ENCODE results near the gene SH3PXD2B.
"Not testable (repeated sequence)": the region's sequence is repeated elsewhere in the genome, so short reads cannot be mapped to it uniquely, and the experiment has no call there.

SH3PXD2B gene

DNA sequence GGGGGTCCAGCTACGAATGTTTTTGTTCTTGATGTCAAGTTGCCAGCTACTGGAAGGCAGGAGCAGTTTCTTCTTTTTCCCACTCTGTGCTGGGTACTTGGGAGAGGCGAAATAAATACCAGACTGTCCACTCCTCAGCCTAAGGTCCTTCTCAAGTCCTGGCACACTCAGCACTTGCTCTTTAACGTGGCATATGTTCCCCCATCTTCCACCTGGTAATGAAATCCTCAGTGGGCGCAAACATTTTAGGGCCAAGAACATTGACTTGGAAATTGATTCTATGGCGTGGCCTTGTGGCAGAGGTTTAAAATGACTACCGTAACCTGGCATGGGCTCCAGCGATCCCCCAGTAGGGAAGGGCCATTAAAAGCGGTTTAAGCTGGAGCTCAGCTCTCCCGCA is 119.7 kb downstream of the SH3PXD2B start:
- Histone ChIP-seq H3K27me3 (ENCODE audit: insufficient read depth, low read length) (peaks cover 23% of the 10 kb centered on the region; the same call in 1 of the 2 replicates), H4K20me1 (ENCODE audit: insufficient read depth, low read length) (no peaks in the 10 kb centered on the region), H3K9ac (ENCODE audit: low read length) (no peak overlapping the region), H3K4me1 (ENCODE audit: insufficient read depth, low read length, severe bottlenecking) (no peaks in the 10 kb centered on the region), H3K79me2 (ENCODE audit: insufficient read depth, low read length) (no peaks in the 10 kb centered on the region), H3K36me3 (ENCODE audit: insufficient read depth, low read length) (no peaks in the 10 kb centered on the region), H3K4me3 (ENCODE audit: low read depth, low read length, poor library complexity, severe bottlenecking) (no peak overlapping the region), H3K27ac (ENCODE audit: low read depth, low read length, poor library complexity, severe bottlenecking) (no peak overlapping the region), H3F3A (ENCODE audit: insufficient read depth, low read length) (no peaks in the 10 kb centered on the region), H3K9me3 (ENCODE audit: low read length) (no peaks in the 10 kb centered on the region), H2AFZ (ENCODE audit: low read length) (no peak overlapping the region), H3K4me2 (ENCODE audit: low read length) (no peak overlapping the region; the same call in 1 of the 2 replicates), H3K9me2 (ENCODE audit: low read depth, low read length) (no peaks in the 10 kb centered on the region)
- TF ChIP-seq EZH2 (IDR thresholded peaks at IDR 0.05; ENCODE audit: borderline replicate concordance, low read length) (no peak), CTCF (IDR thresholded peaks at IDR 0.05; ENCODE audit: low read length) (no peak)

- no peaks in the 10 kb centered on the region for H3K79me2 ChIP-seq (ENCODE audit: insufficient read depth, low read length)
- TF ChIP-seq CTCF (IDR thresholded peaks at IDR 0.05; ENCODE audit: low read length) (peak; percentile 42), EZH2 (IDR thresholded peaks at IDR 0.05; ENCODE audit: borderline replicate concordance, low read length) (no peak)
- H2AFZ ChIP-seq (ENCODE audit: low read length), result no peak overlapping the region
Observed at GRCh38 chr5:172334196-172334595, 120.1 kb downstream of the SH3PXD2B start.

DNA sequence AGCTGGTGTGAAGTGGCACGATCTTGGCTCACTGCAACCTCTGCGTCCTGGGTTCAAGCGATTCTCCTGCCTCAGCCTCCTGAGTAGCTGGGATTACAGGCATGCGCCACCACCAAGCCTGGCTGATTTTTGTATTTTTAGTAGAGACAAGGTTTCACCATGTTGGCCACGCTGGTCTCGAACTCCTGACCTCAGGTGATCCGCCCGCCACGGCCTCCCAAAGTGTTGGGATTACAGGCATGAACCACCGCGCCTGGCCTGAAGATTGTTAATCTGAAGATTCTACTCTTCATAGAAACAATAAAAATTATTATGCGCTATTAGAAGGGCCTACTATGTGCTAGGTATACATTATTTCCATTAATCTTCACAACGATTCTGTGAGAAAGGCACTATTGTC is 127.4 kb downstream of the SH3PXD2B start:
- H3K4me1 ChIP-seq (ENCODE audit: insufficient read depth, low read length, severe bottlenecking); H3K27me3 ChIP-seq (ENCODE audit: insufficient read depth, low read length); H3F3A ChIP-seq (ENCODE audit: insufficient read depth, low read length); H3K79me2 ChIP-seq (ENCODE audit: insufficient read depth, low read length); H3K4me3 ChIP-seq (ENCODE audit: low read depth, low read length, poor library complexity, severe bottlenecking); H2AFZ ChIP-seq (ENCODE audit: low read length); H3K9me3 ChIP-seq (ENCODE audit: low read length); H3K9ac ChIP-seq (ENCODE audit: low read length); H4K20me1 ChIP-seq (ENCODE audit: insufficient read depth, low read length); H3K9me2 ChIP-seq (ENCODE audit: low read depth, low read length); H3K27ac ChIP-seq (ENCODE audit: low read depth, low read length, poor library complexity, severe bottlenecking); H3K36me3 ChIP-seq (ENCODE audit: insufficient read depth, low read length); H3K4me2 ChIP-seq (ENCODE audit: low read length): not testable (repeated sequence)

More at GRCh38 chr5:172334196-172334595, 120.1 kb downstream of the SH3PXD2B start:
- Histone ChIP-seq H3K4me2 (ENCODE audit: low read length) (no peak overlapping the region; the same call in 1 of the 2 replicates), H3K4me3 (ENCODE audit: low read depth, low read length, poor library complexity, severe bottlenecking) (no peak overlapping the region), H3K27ac (ENCODE audit: low read depth, low read length, poor library complexity, severe bottlenecking) (no peak overlapping the region), H3K9ac (ENCODE audit: low read length) (no peak overlapping the region), H3K36me3 (ENCODE audit: insufficient read depth, low read length) (no peaks in the 10 kb centered on the region), H3K4me1 (ENCODE audit: insufficient read depth, low read length, severe bottlenecking) (no peaks in the 10 kb centered on the region), H3K9me2 (ENCODE audit: low read depth, low read length) (no peaks in the 10 kb centered on the region), H3K9me3 (ENCODE audit: low read length) (no peaks in the 10 kb centered on the region), H3K27me3 (ENCODE audit: insufficient read depth, low read length) (peaks cover 21% of the 10 kb centered on the region; the same call in 1 of the 2 replicates), H4K20me1 (ENCODE audit: insufficient read depth, low read length) (no peaks in the 10 kb centered on the region), H3F3A (ENCODE audit: insufficient read depth, low read length) (no peaks in the 10 kb centered on the region)

GRCh38 chr5:172325452-172325851 is 128.9 kb downstream of the SH3PXD2B start:
- H3K4me1 ChIP-seq (ENCODE audit: insufficient read depth, low read length, severe bottlenecking), result peaks cover 11% of the 10 kb centered on the region
- H3K36me3 ChIP-seq (ENCODE audit: insufficient read depth, low read length), result no peaks in the 10 kb centered on the region; the same call in 1 of the 2 replicates
- no peaks in the 10 kb centered on the region for H3F3A ChIP-seq (ENCODE audit: insufficient read depth, low read length)
- H3K9me2 ChIP-seq (ENCODE audit: low read depth, low read length), result no peaks in the 10 kb centered on the region
- H3K79me2 ChIP-seq (ENCODE audit: insufficient read depth, low read length), result no peaks in the 10 kb centered on the region
- no peaks in the 10 kb centered on the region for H3K27me3 ChIP-seq (ENCODE audit: insufficient read depth, low read length)
- no peak overlapping the region for H3K4me2 ChIP-seq (ENCODE audit: low read length)
- no peaks in the 10 kb centered on the region for H3K9me3 ChIP-seq (ENCODE audit: low read length)
- no peak for TF ChIP-seq CTCF (IDR thresholded peaks at IDR 0.05; ENCODE audit: low read length)
- TF ChIP-seq EZH2 (IDR thresholded peaks at IDR 0.05; ENCODE audit: borderline replicate concordance, low read length), result no peak
- H3K4me3 ChIP-seq (ENCODE audit: low read depth, low read length, poor library complexity, severe bottlenecking), result no peak overlapping the region
- no peaks in the 10 kb centered on the region for H4K20me1 ChIP-seq (ENCODE audit: insufficient read depth, low read length)
- no peak overlapping the region for H3K9ac ChIP-seq (ENCODE audit: low read length)
- no peak overlapping the region for H2AFZ ChIP-seq (ENCODE audit: low read length)
- no peak overlapping the region for H3K27ac ChIP-seq (ENCODE audit: low read depth, low read length, poor library complexity, severe bottlenecking)

All from OCI-LY1 (cell line).